Common myeloid progenitor, CD34-positive (primary cell): ENCODE measurements around the gene AGAP1.
A peak's percentile ranks its signal among the peaks of the same experiment; 100 is the strongest.

Experiments used
- CTCF ChIA-PET: fragments of 350-600 bp; sonication (Branson Sonifier 250); formaldehyde crosslinking; loops from one replicate; lab custom pipeline; 2021; ENCODE audit warnings: antibody characterized with exemption; lab: Charles Lee
- POLR2A ChIA-PET: fragments of 350-600 bp; sonication (Branson Sonifier 250); formaldehyde crosslinking; loops from one replicate; lab custom pipeline; 2021; ENCODE audit warnings: antibody characterized with exemption; lab: Charles Lee
- DNase-seq, 3 donors: peaks; one replicate each; pipeline versions ENCODE4 v3.0.0 to v3.0.0-alpha.2; 2013
- H3K27ac ChIP-seq, 2 experiments: 1 replicate in 1 of 2; 2 replicates in 1 of 2; pipeline ENCODE4 v1.7.0; 2013; ENCODE audit warnings: inconsistent platforms in 2 of 2, low read length in 2 of 2, mild to moderate bottlenecking in 2 of 2, low read depth in 1 of 2, moderate library complexity in 1 of 2; ENCODE audit not compliant: severe bottlenecking in 2 of 2, insufficient read depth in 1 of 2, poor library complexity in 1 of 2
- H3K27me3 ChIP-seq, 5 experiments: replicated peaks in 2 of 5; 1 replicate in 3 of 5; 2 replicates in 2 of 5; pipeline versions ENCODE4 v1.6.1 to v1.7.0; 2013; ENCODE audit warnings: low read length in 4 of 5, mild to moderate bottlenecking in 2 of 5, moderate library complexity in 2 of 5, inconsistent platforms in 1 of 5; ENCODE audit not compliant: insufficient read depth in 5 of 5, control insufficient read depth in 4 of 5
- H3K36me3 ChIP-seq, 4 experiments: 1 replicate in 2 of 4; 2 replicates in 2 of 4; pipeline versions ENCODE4 v1.6.1 to v1.7.0; 2013; ENCODE audit warnings: low read length in 3 of 4, control low read depth in 1 of 4, mild to moderate bottlenecking in 1 of 4; ENCODE audit not compliant: control insufficient read depth in 4 of 4, insufficient read depth in 4 of 4
- H3K4me1 ChIP-seq, 4 experiments: 1 replicate in 3 of 4; 2 replicates in 1 of 4; pipeline versions ENCODE4 v1.6.1 to v1.7.1; 2013; ENCODE audit warnings: low read length in 3 of 4, mild to moderate bottlenecking in 3 of 4, control low read depth in 1 of 4, inconsistent platforms in 1 of 4, moderate library complexity in 1 of 4; ENCODE audit not compliant: control insufficient read depth in 4 of 4, insufficient read depth in 4 of 4; ENCODE audit errors: control extremely low read depth in 1 of 4
- H3K4me3 ChIP-seq, 7 experiments: 1 replicate in 4 of 7; 2 replicates in 3 of 7; pipeline versions ENCODE4 v1.5.1 to v1.7.0; 2013; ENCODE audit warnings: mild to moderate bottlenecking in 7 of 7, low read length in 6 of 7, moderate library complexity in 6 of 7, inconsistent platforms in 2 of 7, low read depth in 2 of 7, control low read depth in 1 of 7; ENCODE audit not compliant: insufficient read depth in 4 of 7, control insufficient read depth in 1 of 7; ENCODE audit errors: extremely low read depth in 1 of 7
- H3K9me3 ChIP-seq, 5 experiments: 1 replicate in 4 of 5; 2 replicates in 1 of 5; pipeline versions ENCODE4 v1.6.1 to v1.7.1; 2013; ENCODE audit warnings: low read length in 4 of 5, mild to moderate bottlenecking in 2 of 5, inconsistent platforms in 1 of 5, low read depth in 1 of 5, moderate library complexity in 1 of 5; ENCODE audit not compliant: control insufficient read depth in 4 of 5, insufficient read depth in 2 of 5; ENCODE audit errors: control extremely low read depth in 1 of 5
- WGBS: methylation state at CpG from one replicate; pipeline ENCODE4 v1.1.5; 2013; ENCODE audit not compliant: insufficient coverage; 5-methylcytosine and 5-hydroxymethylcytosine counted together

The AGAP1 gene

DNA sequence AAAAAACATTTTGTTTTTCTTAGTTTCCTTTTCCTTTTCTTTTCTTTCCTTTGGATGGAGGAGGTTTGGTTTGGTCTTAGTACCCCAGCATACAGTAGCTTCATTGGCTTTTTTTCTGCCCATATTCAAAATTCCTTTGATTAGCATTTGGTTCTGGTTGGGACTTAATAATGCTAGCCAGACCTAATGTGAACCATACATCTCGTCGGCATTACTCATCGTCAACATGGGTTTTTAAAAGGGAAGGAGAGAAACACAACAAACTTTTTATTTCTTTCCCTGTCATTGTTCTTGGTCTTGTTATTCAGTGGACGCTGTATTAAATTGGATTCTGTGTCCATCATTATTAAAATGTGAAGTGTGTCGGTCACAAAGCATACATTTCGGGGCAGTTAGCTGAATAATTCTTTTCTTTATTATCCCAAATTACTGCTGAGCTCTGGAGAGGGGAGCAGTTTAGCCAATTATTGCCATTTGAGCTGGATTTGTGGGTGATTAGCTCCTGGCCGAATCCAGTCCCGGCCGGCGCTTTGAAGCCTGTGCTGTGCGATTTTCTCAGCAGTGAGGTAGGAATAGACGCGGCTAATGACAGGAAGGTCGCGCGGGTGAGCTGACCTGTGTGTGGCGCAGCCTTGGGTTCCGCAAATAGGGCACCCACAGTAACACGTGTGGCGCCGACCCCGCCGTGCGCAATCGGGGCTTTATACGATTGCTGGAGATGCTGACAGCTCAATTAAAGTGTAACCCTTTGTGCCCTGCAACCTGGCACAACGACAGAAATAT is 371.1 kb downstream of the AGAP1 start:
- peak in 2 of 3 donors; percentile 4 to 5 for DNase-seq
- ChIA-PET CTCF (no interaction called here), POLR2A (no interaction called here)
- 31% methylated on average over 21 of the region's 27 CpGs for WGBS
- Histone ChIP-seq H3K4me3 (peak overlapping the region in 1 of 7 experiments; percentile 30), H3K4me1 (peaks cover 0 to 4% (median 0%) of the 10 kb centered on the region in 4 experiments), H3K27ac (no peak overlapping the region), H3K27me3 (peaks cover 4 to 46% (median 13%) of the 10 kb centered on the region in 5 experiments), H3K9me3 (peaks cover 0 to 7% (median 0%) of the 10 kb centered on the region in 5 experiments), H3K36me3 (no peaks in the 10 kb centered on the region)

DNA sequence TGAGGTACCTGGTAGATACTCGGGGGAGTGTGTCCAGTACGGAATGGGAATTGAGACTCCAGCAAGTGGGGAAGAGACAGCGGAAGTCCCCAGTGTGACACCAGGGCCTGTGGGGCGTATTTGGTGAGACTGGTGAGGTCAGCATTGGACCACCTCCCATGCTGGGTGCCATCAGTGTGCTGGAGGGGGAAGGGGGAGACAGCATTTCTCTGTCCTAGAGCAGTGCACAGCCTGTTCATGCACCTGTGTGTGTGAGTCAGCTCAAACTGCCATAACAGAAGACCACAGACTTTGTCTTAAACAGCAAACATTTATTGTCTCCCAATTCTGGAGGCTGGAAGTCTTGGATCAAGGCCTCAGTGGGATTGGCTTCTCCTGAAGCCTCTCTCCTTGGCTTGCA is 372.5 kb downstream of the AGAP1 start:
- CTCF ChIA-PET, result no interaction called here
- Histone ChIP-seq H3K4me1 (peaks cover 0 to 4% (median 0%) of the 10 kb centered on the region in 4 experiments), H3K36me3 (no peaks in the 10 kb centered on the region)

DNA sequence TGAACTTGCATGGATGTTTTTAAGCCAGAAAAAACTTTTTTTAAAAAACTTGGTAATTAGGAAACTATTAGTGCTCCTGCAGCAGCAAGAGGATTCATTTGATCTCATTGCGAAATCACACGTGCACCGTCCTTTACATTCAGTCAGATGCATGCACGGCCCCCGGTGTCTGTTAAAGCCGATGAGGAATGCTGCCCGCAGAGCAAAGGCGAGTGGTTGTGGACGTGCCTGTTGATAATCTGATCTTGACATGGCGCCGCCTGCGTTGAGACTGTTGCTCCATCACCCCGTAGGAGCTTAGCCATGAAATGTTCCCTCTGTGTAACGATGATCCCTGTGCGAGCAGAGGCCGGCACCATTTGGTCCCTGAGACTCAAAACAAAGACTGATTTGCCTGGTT is 374.4 kb downstream of the AGAP1 start:
- DNase-seq, result no peak
- CTCF ChIA-PET, result no interaction called here
- no peak overlapping the region for H3K27ac ChIP-seq
- peaks cover 0 to 4% (median 0%) of the 10 kb centered on the region in 4 experiments for H3K4me1 ChIP-seq
- H3K36me3 ChIP-seq, result no peaks in the 10 kb centered on the region
- peaks cover 0 to 22% (median 7%) of the 10 kb centered on the region in 5 experiments for H3K9me3 ChIP-seq
- no peak overlapping the region for H3K4me3 ChIP-seq
- POLR2A ChIA-PET, result no interaction called here
- peaks cover 4 to 46% (median 13%) of the 10 kb centered on the region in 5 experiments for H3K27me3 ChIP-seq
- WGBS, result 98% methylated on average over 15 of the region's 16 CpGs

More for the DNA sequence above, 372.5 kb downstream of the AGAP1 start:
- H3K27me3 ChIP-seq, result peaks cover 4 to 46% (median 13%) of the 10 kb centered on the region in 5 experiments
- H3K9me3 ChIP-seq, result peaks cover 0 to 18% (median 6%) of the 10 kb centered on the region in 5 experiments
- POLR2A ChIA-PET, result no interaction called here
- no peak overlapping the region for H3K4me3 ChIP-seq
- no peak overlapping the region for H3K27ac ChIP-seq
- no peak for DNase-seq
- WGBS, result 97% methylated on average over 4 of the region's 4 CpGs

DNA sequence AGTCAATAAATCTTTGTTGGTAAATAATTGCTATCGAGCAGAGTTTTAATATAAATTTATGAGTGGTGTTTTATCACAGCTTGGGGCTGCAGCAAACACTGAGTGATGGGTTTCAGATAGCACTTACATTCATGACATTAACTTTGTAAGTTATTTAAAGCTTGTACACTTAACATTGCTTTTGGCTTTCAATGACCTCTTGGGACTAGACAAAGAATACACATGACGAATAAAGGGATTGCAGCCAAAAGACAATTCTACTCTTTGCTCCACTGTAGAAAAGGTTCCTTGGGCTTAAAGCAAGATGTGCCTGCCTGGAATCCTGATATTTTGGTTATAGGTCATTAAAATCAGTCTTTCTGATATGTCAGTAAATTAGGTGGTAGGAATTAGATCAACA is 374.8 kb downstream of the AGAP1 start:
- no peaks in the 10 kb centered on the region for H3K36me3 ChIP-seq
- POLR2A ChIA-PET, result no interaction called here
- CTCF ChIA-PET, result no interaction called here
- no peak overlapping the region for H3K4me3 ChIP-seq
- peaks cover 0 to 22% (median 7%) of the 10 kb centered on the region in 5 experiments for H3K9me3 ChIP-seq
- H3K4me1 ChIP-seq, result peaks cover 0 to 4% (median 0%) of the 10 kb centered on the region in 4 experiments
- no peak overlapping the region for H3K27ac ChIP-seq
- no CpG with 5 or more reads among the region's 2 CpGs for WGBS
- peaks cover 4 to 42% (median 13%) of the 10 kb centered on the region in 5 experiments for H3K27me3 ChIP-seq
- no peak for DNase-seq

DNA sequence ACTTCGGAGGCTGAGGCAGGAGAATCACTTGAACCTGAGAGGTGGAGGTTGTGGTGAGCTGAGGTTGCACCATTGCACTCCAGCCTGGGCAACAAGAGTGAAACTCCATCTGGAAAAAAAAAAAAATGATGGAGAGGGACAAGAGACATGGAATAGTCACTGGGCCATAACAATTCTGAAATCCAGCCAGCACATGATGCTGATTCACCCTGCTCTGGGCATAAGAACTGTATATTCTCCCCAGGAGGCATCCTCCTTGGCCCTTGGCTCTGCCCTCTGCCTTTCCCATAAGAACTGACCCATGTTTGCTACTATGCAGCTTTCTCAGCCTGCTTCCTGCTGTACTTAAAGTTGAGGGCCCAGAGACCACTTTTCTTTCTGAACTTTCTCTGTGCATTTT is 376.7 kb downstream of the AGAP1 start:
- CTCF ChIA-PET, result no interaction called here

DNA sequence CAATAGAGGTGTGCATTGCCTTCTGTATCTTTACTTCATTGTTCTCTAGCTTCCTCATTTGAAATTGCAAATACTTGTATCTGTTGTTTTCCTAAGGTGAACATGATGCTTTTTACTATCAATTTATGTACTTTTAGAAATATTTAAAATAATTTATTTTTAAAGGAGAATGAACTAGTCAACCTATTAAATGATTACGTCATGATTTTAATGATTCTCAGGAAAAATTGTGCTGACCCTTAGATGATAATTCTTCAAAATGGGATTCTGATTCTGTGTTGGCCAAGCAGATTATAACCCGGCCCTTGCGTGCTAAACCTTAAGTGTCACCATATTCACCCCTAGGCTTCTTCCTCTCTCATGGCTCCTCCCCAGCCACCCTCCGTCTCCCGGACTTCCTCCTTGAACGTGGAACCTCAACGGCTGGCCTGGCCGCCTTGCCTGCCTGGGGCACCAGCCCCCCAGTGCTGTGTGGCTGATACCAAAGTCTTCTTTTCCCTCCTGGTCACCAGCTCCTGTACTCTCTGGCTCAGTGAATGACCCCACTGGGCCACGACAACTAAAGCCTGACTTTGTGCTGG is 382.3 kb downstream of the AGAP1 start:
- WGBS, result 65% methylated on average over 8 of the region's 9 CpGs
- POLR2A ChIA-PET, result no interaction called here

More for the DNA sequence above, 376.7 kb downstream of the AGAP1 start:
- POLR2A ChIA-PET, result no interaction called here
- no peak for DNase-seq
- Histone ChIP-seq H3K27me3 (peaks cover 2 to 24% (median 6%) of the 10 kb centered on the region in 5 experiments), H3K4me3 (no peak overlapping the region), H3K36me3 (no peaks in the 10 kb centered on the region), H3K27ac (no peak overlapping the region), H3K9me3 (peaks cover 0 to 22% (median 7%) of the 10 kb centered on the region in 5 experiments), H3K4me1 (no peaks in the 10 kb centered on the region)
- WGBS, result 100% methylated on average over 1 of the region's 1 CpG

DNA sequence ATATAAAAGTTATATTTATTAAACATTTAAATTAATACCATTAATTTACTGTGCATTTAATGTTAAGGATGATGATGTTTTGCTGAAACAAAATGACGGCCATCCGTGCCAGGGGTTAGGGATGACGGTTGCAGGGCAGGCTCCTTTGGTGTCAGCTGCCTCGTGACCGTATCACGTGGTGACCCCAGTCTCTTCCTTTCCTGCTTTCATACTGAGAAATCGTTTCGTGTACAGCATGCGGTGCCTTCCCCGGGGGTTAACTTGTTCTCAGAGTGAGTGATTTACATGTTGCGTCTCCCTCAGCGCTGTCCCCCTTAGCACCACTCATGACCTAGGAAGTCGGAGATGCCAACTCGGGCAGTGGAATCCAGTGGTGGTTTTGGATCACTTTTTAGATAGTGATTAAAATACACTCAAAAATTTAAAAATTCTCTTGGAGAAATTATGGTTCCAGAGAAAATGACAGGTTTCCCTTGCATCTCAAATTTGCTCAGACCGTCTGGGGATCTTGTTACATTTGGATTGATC is 383.5 kb downstream of the AGAP1 start:
- no peak for DNase-seq
- no peak overlapping the region for H3K4me3 ChIP-seq
- H3K27me3 ChIP-seq, result no peaks in the 10 kb centered on the region
- POLR2A ChIA-PET, result no interaction called here
- H3K9me3 ChIP-seq, result no peaks in the 10 kb centered on the region
- no peaks in the 10 kb centered on the region for H3K4me1 ChIP-seq
- CTCF ChIA-PET, result no interaction called here
- H3K36me3 ChIP-seq, result no peaks in the 10 kb centered on the region
- WGBS, result 85% methylated on average over 11 of the region's 15 CpGs
- no peak overlapping the region for H3K27ac ChIP-seq

More for the DNA sequence above, 382.3 kb downstream of the AGAP1 start:
- CTCF ChIA-PET, result no interaction called here
- Histone ChIP-seq H3K27ac (no peak overlapping the region), H3K27me3 (no peaks in the 10 kb centered on the region), H3K4me1 (no peaks in the 10 kb centered on the region), H3K4me3 (no peak overlapping the region), H3K36me3 (no peaks in the 10 kb centered on the region), H3K9me3 (peaks cover 0 to 8% (median 3%) of the 10 kb centered on the region in 5 experiments)
- DNase-seq, result no peak
